Neural cell (in vitro differentiated cells): ENCODE results near the gene APAF1. TPM values are rescaled to one million over a fixed set of nuclear protein-coding genes. Genes with fewer than 3 reads are reported as not detected.

Source experiments
- H2AFZ ChIP-seq: fragments of 200-600, 300-800 bp; sonication (generic), shearing (Covaris generic); 2 replicates; pipeline ENCODE4 v1.6.0; 2014; ENCODE audit warnings: low read depth, mild to moderate bottlenecking, antibody characterized with exemption, low read length, moderate library complexity
- H3F3A ChIP-seq: fragments of 200-600 bp; shearing (Covaris generic); 2 replicates; pipeline ENCODE4 v1.6.1; 2016; ENCODE audit warnings: mild to moderate bottlenecking, moderate library complexity, mixed read lengths, antibody characterized with exemption, low read length; ENCODE audit not compliant: insufficient read depth, poor library complexity, severe bottlenecking
- H3K27ac ChIP-seq: fragments of 200-600, 300-800 bp; sonication (generic), shearing (Covaris generic); 2 replicates; pipeline ENCODE4 v1.5.1; 2014; ENCODE audit warnings: mild to moderate bottlenecking, low read length, moderate library complexity
- H3K27me3 ChIP-seq: fragments of 300-800, 200-600 bp; sonication (generic), shearing (Covaris generic); 2 replicates; pipeline ENCODE4 v1.6.0; 2014; ENCODE audit warnings: mild to moderate bottlenecking, low read depth, low read length, moderate library complexity; ENCODE audit not compliant: insufficient read depth
- H3K36me3 ChIP-seq: fragments of 300-800, 200-600 bp; sonication (generic), shearing (Covaris generic); 2 replicates; pipeline ENCODE4 v1.5.1; 2014; ENCODE audit warnings: mild to moderate bottlenecking, antibody characterized with exemption, low read length, moderate library complexity; ENCODE audit not compliant: insufficient read depth
- H3K4me2 ChIP-seq: fragments of 300-800, 200-600 bp; sonication (generic), shearing (Covaris generic); 2 replicates; pipeline ENCODE4 v1.6.0; 2014; ENCODE audit warnings: mild to moderate bottlenecking, low read length
- H3K4me3 ChIP-seq: fragments of 300-800, 200-600 bp; sonication (generic), shearing (Covaris generic); 2 replicates; pipeline ENCODE4 v1.5.1; 2014; ENCODE audit warnings: mild to moderate bottlenecking, low read length, moderate library complexity
- H3K79me2 ChIP-seq: fragments of 200-600 bp; shearing (Covaris generic); replicated peaks from 2 replicates; pipeline ENCODE4 v1.6.0; 2014; ENCODE audit warnings: mild to moderate bottlenecking, low read length, moderate library complexity; ENCODE audit not compliant: insufficient read depth
- H3K9ac ChIP-seq: fragments of 300-800, 200-600 bp; sonication (generic), shearing (Covaris generic); 2 replicates; pipeline ENCODE4 v1.6.1; 2016; ENCODE audit warnings: mild to moderate bottlenecking, low read length, mixed read lengths
- H3K9me2 ChIP-seq: fragments of 200-600 bp; shearing (Covaris generic); 2 replicates; pipeline ENCODE4 v1.6.1; 2016; ENCODE audit warnings: mild to moderate bottlenecking, low read length, mixed read lengths; ENCODE audit not compliant: insufficient read depth
- H3K9me3 ChIP-seq: fragments of 200-600, 300-800 bp; sonication (generic), shearing (Covaris generic); 2 replicates; pipeline ENCODE4 v1.6.1; 2016; ENCODE audit warnings: mild to moderate bottlenecking, mixed run types, low read length, moderate library complexity, mixed read lengths
- H4K20me1 ChIP-seq: fragments of 200-600 bp; shearing (Covaris generic); 2 replicates; pipeline ENCODE4 v1.6.1; 2016; ENCODE audit warnings: mild to moderate bottlenecking, mixed run types; ENCODE audit not compliant: insufficient read depth
- EP300 ChIP-seq: fragments of 450-650 bp; conservative IDR thresholded peaks from 2 replicates; pipeline ENCODE4 v1.6.1; 2014; ENCODE audit warnings: antibody characterized with exemption, mild to moderate bottlenecking, moderate library complexity; ENCODE audit not compliant: poor library complexity, severe bottlenecking
- EZH2 ChIP-seq: fragments of 200-600, 300-800 bp; shearing (Covaris generic), sonication (generic); IDR thresholded peaks from 2 replicates; pipeline ENCODE4 v1.6.1; 2014; ENCODE audit warnings: antibody characterized with exemption, low read length, borderline replicate concordance, mild to moderate bottlenecking; ENCODE audit not compliant: insufficient read depth, poor library complexity, severe bottlenecking
- MXI1 ChIP-seq: fragments of 450-650 bp; conservative IDR thresholded peaks from 2 replicates; pipeline ENCODE4 v1.6.1; 2014; ENCODE audit warnings: antibody characterized with exemption, mild to moderate bottlenecking; ENCODE audit not compliant: poor library complexity, severe bottlenecking
- POLR2AphosphoS5 ChIP-seq: IDR thresholded peaks from 2 replicates; pipeline ENCODE4 v1.6.1; 2012
- RAD21 ChIP-seq: fragments of 450-650 bp; conservative IDR thresholded peaks from 2 replicates; pipeline ENCODE4 v1.6.1; 2014; ENCODE audit warnings: antibody characterized with exemption, mild to moderate bottlenecking, moderate library complexity
- SMC3 ChIP-seq: fragments of 450-650 bp; conservative IDR thresholded peaks from 2 replicates; pipeline ENCODE4 v1.6.1; 2014; ENCODE audit warnings: antibody characterized with exemption, mild to moderate bottlenecking, moderate library complexity; ENCODE audit not compliant: poor library complexity
- TAF1 ChIP-seq: IDR thresholded peaks from 2 replicates; pipeline ENCODE4 v1.6.1; 2012; ENCODE audit warnings: low read depth
- polyA plus RNA-seq: library from polyadenylated mRNA; depleted of rRNA; stranded (reverse); fragments of >200 nt; gene quantifications from 2 replicates; pipeline ENCODE4 v1.2.3, GENCODE V29; 2014
- TF ChIP-seq, protein P1 (sequence below): IDR thresholded peaks from 2 replicates; pipeline ENCODE4 v1.6.1; 2012; ENCODE audit warnings: borderline replicate concordance
- TF ChIP-seq, protein P2 (sequence below): fragments of 450-650 bp; IDR thresholded peaks from 2 replicates; pipeline ENCODE4 v1.5.1; 2014; ENCODE audit warnings: antibody characterized with exemption, mild to moderate bottlenecking, moderate library complexity; ENCODE audit not compliant: poor library complexity, severe bottlenecking

The APAF1 gene
- polyA plus RNA-seq, 1 donor from 2014 or later = 32.2 TPM

DNA sequence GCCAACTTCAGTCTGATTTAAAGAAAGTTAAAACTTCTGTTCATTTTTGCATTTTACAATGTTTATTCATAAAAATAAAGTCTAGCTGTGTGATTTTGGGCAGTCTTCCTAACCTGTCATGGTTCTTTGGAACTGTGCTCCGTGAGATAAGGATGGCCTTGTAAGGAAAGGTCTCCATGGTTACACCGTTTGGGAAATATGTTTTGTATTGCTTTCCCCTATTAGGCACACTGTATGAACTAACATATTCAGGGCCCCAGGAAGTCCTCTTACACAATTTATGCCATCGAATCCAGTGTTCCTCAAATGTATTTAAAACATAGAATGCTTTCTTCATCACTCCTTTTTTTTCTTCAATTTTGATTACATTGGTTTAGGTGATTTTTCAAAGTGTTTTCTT lies 54.5 kb downstream of the APAF1 start:
- H3K79me2 ChIP-seq = no peaks in the 10 kb centered on the region
- no peak overlapping the region for H3K9ac ChIP-seq
- no peak overlapping the region for H3K27ac ChIP-seq
- H3K9me2 ChIP-seq = no peaks in the 10 kb centered on the region
- no peaks in the 10 kb centered on the region for H3K9me3 ChIP-seq
- H4K20me1 ChIP-seq = no peaks in the 10 kb centered on the region
- no peak overlapping the region for H2AFZ ChIP-seq
- H3K36me3 ChIP-seq = no peaks in the 10 kb centered on the region
- TF ChIP-seq, protein P1, sequence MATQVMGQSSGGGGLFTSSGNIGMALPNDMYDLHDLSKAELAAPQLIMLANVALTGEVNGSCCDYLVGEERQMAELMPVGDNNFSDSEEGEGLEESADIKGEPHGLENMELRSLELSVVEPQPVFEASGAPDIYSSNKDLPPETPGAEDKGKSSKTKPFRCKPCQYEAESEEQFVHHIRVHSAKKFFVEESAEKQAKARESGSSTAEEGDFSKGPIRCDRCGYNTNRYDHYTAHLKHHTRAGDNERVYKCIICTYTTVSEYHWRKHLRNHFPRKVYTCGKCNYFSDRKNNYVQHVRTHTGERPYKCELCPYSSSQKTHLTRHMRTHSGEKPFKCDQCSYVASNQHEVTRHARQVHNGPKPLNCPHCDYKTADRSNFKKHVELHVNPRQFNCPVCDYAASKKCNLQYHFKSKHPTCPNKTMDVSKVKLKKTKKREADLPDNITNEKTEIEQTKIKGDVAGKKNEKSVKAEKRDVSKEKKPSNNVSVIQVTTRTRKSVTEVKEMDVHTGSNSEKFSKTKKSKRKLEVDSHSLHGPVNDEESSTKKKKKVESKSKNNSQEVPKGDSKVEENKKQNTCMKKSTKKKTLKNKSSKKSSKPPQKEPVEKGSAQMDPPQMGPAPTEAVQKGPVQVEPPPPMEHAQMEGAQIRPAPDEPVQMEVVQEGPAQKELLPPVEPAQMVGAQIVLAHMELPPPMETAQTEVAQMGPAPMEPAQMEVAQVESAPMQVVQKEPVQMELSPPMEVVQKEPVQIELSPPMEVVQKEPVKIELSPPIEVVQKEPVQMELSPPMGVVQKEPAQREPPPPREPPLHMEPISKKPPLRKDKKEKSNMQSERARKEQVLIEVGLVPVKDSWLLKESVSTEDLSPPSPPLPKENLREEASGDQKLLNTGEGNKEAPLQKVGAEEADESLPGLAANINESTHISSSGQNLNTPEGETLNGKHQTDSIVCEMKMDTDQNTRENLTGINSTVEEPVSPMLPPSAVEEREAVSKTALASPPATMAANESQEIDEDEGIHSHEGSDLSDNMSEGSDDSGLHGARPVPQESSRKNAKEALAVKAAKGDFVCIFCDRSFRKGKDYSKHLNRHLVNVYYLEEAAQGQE = no peak
- TF ChIP-seq SMC3 (no peak), EZH2 (no peak), EP300 (no peak), POLR2AphosphoS5 (no peak), TAF1 (no peak), MXI1 (no peak)
- TF ChIP-seq, protein P2, sequence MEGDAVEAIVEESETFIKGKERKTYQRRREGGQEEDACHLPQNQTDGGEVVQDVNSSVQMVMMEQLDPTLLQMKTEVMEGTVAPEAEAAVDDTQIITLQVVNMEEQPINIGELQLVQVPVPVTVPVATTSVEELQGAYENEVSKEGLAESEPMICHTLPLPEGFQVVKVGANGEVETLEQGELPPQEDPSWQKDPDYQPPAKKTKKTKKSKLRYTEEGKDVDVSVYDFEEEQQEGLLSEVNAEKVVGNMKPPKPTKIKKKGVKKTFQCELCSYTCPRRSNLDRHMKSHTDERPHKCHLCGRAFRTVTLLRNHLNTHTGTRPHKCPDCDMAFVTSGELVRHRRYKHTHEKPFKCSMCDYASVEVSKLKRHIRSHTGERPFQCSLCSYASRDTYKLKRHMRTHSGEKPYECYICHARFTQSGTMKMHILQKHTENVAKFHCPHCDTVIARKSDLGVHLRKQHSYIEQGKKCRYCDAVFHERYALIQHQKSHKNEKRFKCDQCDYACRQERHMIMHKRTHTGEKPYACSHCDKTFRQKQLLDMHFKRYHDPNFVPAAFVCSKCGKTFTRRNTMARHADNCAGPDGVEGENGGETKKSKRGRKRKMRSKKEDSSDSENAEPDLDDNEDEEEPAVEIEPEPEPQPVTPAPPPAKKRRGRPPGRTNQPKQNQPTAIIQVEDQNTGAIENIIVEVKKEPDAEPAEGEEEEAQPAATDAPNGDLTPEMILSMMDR = no peak
- H3K4me3 ChIP-seq = no peak overlapping the region
- H3K4me2 ChIP-seq = no peak overlapping the region
- no peaks in the 10 kb centered on the region for H3F3A ChIP-seq
- H3K27me3 ChIP-seq = no peaks in the 10 kb centered on the region

DNA sequence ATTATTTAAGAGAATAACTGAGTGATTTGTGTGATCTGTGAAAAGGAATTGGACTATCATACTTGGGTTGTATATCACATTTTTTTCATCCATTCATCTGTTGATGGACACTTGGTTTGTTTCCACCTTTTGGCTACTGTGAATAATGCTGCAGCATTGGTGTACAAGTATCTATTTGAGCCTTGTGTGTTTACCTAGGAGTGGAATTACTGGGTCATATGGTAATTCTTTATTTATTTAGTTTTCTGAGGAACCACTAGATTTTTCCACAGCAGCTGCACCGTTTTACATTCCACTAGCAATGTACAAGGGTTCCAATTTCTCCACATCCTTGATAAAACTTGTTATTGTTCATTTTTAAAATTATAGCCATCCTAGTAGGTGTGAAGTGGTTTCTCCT lies 56.1 kb downstream of the APAF1 start:
- Histone ChIP-seq H2AFZ (no peak overlapping the region), H3K27ac (no peak overlapping the region), H3K9ac (no peak overlapping the region), H3K79me2 (no peaks in the 10 kb centered on the region), H3F3A (no peaks in the 10 kb centered on the region), H3K9me3 (no peaks in the 10 kb centered on the region), H3K4me3 (no peak overlapping the region), H3K27me3 (no peaks in the 10 kb centered on the region), H3K36me3 (no peaks in the 10 kb centered on the region), H3K4me2 (no peak overlapping the region), H4K20me1 (no peaks in the 10 kb centered on the region), H3K9me2 (no peaks in the 10 kb centered on the region)
- no peak for TF ChIP-seq TAF1
- no peak for TF ChIP-seq POLR2AphosphoS5
- no peak for TF ChIP-seq EP300
- TF ChIP-seq MXI1 = no peak
- TF ChIP-seq, protein P2 = no peak
- TF ChIP-seq SMC3 = no peak
- TF ChIP-seq, protein P1 = no peak
- no peak for TF ChIP-seq RAD21
- TF ChIP-seq EZH2 = no peak
